Fibroblast of lung (primary cell): ENCODE data around the gene RTF1.

Experiments used
- EZH2 ChIP-seq: IDR thresholded peaks from 2 replicates; pipeline ENCODE4 v1.5.1; 2012; ENCODE audit warnings: low read length, control low read depth, mild to moderate bottlenecking; ENCODE audit errors: missing control alignments
- TF ChIP-seq, protein P1 (sequence below), 2 donors: IDR thresholded peaks in 1 of 2; conservative IDR thresholded peaks in 1 of 2; 1 replicate in 1 of 2; 2 replicates in 1 of 2; pipeline ENCODE4 v1.5.1; 2011 to 2012; ENCODE audit warnings: low read length in 2 of 2, control low read depth in 1 of 2, inconsistent platforms in 1 of 2, low read depth in 1 of 2, mild to moderate bottlenecking in 1 of 2

DNA sequence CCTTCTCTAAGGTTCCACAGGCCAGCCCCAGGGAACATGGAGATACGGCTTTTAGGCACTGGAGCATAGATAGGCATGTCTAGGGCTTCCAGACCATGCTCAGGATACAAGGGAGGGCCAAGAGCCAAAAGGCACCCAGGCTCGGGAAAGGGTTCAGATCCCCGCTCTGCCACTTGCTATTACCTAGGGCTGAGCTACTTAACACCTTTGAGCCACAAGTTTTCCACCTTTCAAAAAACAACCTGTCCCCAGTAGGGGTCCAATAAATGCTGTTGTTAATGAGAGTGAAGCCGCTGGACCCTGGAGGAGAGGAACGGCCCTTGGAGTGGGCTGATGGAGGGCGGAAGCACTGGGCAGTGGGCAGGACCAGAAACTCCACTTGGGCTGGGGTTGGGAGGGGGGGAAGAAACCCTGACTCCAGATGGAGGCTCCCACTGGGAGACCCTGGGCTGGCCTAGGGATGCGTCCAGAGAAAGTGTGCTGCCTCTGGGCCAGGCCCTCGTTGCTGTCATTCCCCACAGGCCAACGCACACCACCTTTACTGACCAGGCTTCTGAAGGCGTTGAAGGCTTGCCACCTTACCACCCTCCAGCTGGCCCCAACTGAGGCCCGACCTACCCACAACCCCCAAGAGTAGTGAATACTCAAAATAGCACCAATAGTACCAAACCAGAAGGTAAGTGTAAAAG is 68.2 kb downstream of the RTF1 start:
- TF ChIP-seq, protein P1, sequence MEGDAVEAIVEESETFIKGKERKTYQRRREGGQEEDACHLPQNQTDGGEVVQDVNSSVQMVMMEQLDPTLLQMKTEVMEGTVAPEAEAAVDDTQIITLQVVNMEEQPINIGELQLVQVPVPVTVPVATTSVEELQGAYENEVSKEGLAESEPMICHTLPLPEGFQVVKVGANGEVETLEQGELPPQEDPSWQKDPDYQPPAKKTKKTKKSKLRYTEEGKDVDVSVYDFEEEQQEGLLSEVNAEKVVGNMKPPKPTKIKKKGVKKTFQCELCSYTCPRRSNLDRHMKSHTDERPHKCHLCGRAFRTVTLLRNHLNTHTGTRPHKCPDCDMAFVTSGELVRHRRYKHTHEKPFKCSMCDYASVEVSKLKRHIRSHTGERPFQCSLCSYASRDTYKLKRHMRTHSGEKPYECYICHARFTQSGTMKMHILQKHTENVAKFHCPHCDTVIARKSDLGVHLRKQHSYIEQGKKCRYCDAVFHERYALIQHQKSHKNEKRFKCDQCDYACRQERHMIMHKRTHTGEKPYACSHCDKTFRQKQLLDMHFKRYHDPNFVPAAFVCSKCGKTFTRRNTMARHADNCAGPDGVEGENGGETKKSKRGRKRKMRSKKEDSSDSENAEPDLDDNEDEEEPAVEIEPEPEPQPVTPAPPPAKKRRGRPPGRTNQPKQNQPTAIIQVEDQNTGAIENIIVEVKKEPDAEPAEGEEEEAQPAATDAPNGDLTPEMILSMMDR (conservative IDR thresholded peaks at IDR 0.05 in 1 of 2, IDR thresholded peaks at IDR 0.05 in 1 of 2; ENCODE audit: low read depth in 1 of 2, low read length in 2 of 2): no peak
- no peak for TF ChIP-seq EZH2
